Kidney glomerular epithelial cell (primary cell): ENCODE data around the gene HNRNPL.
"Not testable (repeated sequence)": the region's sequence is repeated elsewhere in the genome, so short reads cannot be mapped to it uniquely, and the experiment has no call there.

Experiments
- DNase-seq: peaks from one replicate; lab custom pipeline; 2025; lab: John Stamatoyannopoulos, UW

The HNRNPL gene

DNA sequence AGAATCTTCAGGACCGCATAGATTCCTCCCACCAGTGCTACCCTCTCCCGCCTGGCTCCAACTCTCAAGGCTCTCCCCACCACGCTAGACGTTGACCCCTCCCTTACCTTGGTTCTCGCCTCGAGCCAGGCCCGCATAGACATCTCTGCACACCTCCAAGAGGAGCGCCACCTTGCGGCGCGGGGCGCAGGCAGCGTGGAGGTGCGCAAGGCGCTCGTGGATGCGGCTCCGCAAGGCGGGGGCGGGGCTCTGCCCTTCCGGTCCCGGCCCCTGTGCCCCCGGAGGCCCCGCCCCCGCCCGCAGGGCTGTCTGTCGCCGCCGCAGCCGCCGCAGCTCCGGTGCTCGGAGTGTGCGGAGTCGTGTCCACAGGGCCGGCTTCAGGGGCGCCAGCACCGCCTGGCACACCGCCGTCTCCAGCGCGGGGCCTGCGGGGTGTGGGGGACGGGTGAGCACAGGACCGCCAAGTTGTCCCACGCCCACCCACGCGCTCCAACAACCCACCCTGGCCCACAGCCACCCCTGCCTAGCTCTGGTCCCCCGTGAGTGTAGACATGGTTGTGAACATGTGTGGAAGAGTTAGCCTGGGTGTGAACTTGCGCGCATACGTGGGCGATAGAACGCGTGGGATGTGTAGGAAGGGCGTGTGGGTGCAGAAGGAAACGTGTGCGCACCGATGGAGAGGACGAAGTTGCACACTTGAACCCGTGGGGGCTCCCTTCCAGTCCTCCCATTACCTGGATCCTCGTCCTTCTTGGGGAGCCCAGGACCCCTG is 20.2 kb upstream of the HNRNPL start:
- peak; percentile 65 for DNase-seq

DNA sequence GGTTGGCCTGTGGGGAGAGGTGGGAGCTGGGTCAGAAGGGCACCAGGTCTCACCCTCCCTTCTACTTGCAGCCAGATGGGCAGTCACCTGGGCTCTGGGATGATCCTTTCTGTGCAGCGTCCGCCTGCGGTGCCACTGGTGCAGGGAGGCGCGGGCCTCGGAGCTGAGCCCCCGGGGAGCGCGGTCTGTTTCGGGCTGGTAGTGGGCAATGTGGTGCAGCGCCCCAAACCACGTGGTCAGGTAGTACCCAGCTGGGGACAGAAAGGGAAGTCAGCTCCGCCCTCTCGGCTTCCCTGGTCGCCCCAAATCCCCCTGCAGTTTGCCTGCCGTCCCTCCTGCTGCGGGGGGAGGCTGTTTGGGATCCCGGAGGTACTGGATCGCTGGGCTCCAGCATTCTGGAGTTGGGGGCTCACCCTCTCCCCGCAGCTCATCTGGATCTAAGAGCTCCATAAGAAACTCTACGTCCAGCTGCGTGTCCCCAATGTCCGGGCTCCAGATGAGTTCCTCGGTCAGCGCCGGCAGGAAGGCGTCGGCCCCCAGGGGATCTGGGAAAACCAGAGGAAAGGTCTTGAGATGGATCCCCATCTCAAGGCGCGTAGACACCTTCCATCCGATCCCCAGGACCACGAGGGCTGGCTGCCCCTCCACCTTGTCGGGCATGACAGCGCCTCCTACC is 19.5 kb upstream of the HNRNPL start:
- DNase-seq = no peak

DNA sequence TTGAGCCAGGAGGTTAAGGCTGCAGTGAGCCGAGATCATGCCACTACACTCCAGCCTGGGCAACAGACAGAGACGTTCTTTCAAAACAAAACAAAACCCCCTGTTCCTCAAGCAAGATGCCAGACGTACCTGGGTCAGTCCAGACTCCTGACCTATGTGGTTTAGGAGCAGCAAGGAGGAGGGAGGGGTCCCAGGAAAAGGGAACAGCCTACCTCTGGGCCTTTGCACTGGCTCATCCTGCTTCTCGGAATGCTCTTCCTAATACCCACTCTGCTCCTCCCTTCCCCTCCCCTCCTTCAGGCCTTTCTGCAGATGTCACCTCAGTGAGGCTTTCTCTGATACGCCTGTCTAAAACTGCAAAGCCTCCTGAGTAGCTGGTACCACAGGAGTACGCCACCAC is 18.8 kb upstream of the HNRNPL start:
- no peak for DNase-seq

DNA sequence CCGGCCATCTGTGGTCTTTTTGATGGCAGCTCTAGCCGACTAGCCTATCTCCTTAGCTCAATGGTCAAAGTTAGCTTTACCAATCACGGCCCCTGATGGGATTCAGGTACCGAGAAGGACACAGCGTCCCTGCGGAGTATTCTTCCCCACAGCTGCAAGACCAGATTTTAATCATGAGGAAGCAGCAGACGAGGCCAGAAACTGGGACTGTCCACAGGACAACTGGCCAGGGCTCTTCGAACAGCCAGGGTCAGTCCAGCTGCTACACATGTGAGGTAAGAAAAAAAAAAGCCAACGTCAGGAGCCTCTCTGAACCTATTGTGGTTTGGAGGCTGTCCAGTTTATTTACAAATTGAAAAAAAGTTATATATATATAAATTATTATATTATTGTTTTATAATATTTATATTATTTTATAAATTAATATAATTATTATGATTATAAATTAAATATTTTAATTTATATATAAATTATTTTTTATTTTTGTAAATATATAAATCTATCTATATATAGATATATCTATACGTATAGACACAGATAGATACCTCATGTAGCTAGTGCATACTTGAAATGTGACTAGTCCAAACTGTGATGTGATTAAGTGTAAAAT is 17.5 kb upstream of the HNRNPL start:
- no peak for DNase-seq

DNA sequence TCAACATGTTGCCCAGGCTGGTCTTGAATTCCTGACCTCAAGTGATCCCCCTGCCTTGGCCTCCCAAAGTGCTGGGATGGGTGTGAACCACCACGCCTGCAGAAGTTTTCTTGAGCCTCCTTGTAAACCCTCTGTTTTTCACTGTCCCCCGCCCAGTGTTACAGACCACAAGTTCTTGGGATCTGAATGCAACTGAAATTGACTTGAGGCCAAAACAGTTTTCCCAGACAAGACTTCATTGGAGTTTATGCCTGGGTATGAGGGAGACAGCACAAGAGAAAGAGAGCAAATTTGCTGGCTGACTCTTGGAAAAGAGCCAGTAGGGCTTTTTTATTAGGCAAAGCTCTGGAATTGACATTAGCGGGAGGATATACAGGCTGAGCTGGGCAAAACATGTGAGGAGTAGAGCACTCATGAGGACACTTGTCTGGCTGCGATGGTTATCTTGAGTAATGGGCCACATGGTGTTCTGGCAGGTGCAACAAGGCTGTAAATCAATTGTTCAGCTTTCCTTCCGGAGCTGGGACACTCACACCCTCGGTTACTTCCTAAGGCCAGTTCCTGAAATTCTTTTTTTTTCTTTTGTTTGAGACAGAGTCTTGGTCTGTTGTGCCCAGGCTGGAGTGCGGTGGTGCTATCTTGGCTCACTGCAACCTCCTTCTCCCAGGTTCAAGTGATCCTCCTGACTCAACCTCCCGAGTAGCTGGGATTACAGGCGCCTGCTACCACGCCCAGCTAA is 12.7 kb upstream of the HNRNPL start:
- no peak for DNase-seq

DNA sequence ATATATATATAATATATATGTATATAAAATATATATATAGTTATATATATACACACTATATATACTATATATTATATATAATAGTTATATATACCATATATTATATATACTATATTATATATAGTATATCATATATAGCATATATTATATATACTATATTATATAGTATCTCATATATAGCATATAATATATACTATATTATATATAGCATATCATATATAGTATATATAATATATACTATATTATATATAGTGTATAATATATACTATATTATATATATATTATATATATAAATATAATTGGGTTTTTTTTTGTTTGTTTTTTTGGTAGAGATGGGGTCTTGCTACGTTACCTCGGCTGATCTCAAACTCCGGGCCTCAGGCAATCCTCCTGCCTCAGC is 11.6 kb upstream of the HNRNPL start:
- DNase-seq = no peak

DNA sequence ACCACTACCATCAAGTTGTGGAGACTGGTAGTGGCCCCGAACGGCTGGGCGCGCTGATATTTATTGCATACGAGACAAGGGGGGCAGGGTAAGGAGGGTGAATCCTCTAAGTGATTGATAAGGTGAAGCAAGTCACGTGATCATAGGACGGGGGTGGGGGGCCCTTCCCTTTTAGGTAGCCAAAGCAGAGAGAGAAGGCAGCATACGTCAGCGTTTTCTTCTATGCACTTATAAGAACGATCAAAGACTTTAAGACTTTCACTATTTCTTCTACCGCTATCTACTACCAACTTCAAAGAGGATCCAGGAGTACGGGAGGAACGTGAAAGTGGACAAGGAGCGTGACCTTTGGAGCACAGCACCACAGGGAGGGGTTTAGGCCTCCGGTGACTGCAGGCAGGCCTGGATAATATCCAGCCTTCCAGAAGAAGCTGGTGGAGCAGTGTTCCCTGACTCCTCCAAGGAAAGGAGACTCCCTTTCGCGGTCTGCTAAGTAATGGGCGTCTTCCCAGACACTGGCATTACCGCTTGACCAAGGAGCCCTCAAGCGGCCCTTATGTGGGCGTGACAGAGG is 9.9 kb upstream of the HNRNPL start:
- DNase-seq = not testable (repeated sequence)

DNA sequence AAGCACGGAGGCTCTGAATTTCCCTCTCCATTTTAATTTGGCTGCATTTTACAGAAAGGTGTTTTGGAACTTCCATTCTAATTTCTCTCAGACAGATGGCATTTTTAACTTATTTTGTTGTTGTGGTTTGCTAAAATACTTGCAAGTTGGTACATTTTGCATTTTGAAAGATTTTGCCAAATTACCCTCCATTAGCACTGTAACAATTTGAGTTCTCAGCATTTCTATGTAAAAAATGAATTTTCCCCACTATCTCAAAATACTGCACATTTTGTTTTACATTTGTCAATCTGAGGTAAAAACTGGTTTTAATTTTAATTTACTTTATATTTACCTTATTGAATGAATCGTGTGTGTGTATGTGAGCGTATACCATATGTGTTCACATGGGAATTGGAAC is 7.0 kb upstream of the HNRNPL start:
- no peak for DNase-seq

DNA sequence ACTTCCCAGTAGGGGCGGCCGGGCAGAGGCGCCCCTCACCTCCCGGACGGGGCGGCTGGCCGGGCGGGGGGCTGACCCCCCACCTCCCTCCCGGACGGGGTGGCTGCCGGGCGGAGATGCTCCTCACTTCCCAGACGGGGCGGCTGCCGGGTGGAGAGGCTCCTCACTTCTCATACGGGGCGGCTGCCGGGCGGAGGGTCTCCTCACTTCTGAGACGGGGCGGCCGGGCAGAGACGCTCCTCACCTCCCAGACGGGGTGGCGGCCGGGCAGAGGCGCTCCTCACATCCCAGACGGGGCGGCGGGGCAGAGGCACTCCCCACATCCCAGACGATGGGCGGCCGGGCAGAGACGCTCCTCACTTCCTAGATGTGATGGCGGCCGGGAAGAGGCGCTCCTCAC is 6.0 kb upstream of the HNRNPL start:
- DNase-seq = not testable (repeated sequence)

DNA sequence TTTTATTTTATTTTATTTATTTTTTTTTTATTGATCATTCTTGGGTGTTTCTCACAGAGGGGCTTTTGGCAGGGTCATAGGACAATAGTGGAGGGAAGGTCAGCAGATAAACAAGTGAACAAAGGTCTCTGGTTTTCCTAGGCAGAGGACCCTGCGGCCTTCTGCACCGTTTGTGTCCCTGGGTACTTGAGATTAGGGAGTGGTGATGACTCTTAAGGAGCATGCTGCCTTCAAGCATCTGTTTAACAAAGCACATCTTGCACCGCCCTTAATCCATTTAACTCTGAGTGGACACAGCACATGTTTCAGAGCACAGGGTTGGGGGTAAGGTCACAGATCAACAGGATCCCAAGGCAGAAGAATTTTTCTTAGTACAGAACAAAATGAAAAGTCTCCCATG is 5.2 kb upstream of the HNRNPL start:
- DNase-seq = not testable (repeated sequence)

DNA sequence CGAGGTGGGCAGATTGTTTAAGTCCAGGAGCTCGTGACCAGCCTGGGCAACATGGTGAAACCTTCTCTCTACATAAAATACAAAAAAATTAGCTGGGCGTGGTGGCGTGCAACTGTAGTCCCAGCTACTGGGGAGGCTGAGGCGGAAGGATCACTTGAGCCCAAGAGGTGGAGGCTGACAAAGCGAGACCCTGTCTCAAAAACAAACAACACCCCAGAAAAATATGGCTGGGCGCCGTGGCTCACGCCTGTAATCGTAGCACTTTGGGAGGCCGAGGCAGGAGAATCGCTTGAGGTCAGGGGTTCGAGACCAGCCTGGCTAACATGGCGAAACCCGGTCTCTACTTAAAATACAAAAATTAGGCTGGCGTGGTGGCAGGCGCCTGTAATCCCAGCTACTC is 3.4 kb upstream of the HNRNPL start:
- no peak for DNase-seq

DNA sequence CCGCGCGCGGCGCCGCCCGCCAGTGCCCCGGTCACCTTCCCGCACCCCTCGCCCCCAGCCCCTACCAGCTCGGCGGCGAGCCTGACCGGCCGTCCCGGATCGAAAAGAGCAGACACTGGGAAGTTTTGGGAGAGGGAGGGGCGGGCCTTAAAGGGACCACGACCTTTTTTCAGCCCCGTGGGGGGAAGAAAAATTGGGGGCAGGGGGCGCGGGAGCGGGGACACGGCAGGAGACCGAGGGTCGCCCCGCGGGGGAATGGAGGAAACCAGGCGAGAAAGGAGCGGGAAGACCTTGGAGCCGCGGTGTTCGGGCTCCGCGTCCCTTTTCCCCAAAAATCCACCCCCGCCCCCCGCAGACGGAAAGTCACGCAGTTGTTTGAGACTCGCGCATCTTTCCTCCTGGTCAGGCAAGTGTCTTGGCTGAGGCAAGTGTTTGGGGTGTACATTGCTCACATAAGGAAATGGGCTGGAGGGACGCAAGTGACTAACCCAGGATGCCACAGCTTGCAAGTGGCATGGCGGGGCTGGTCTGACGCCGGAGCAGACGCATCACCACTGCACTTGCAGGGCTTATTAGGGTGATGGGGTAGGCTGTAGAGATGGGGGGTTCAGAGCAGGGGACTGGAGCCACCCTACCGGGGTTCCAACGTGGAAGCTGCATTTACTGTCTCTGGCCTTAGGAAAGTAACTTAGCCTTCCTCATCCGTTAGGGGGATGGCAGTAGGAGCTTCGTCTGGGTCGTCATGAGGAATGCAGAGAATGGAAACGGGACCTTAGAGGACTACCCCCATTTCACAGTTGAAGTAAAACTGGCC is 2.7 kb upstream of the HNRNPL start:
- peak; percentile 27 for DNase-seq

DNA sequence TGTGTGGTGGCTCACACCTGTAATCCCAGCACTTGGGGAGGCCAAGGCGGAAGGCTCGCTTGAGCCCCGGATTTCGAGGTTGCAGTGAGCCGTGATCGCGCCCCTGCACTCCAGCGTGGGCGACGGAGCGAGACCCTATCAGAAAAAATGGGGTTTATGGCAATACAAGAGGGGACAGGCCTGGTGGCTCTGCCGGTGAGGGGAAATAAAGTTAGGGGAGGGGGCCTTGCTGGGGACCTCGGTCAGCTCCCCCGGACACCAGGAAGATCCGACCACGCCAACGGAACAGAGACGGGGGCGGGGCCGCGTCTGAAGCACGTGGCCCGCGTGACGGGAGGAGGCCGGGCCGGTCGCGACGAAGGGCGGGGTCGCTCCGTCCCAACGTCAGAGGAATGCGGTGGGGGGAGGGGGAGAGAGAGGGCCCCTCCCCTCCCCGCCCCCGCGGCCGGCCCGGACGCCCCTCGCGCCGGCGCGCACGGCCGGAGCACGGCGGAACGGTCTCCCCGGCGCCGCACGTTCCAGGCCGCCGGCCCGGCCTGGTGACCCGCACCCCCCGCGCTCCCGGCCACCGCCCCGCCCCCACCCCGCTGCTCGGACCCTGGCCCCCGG is 1.9 kb upstream of the HNRNPL start:
- peak; percentile 51 for DNase-seq

DNA sequence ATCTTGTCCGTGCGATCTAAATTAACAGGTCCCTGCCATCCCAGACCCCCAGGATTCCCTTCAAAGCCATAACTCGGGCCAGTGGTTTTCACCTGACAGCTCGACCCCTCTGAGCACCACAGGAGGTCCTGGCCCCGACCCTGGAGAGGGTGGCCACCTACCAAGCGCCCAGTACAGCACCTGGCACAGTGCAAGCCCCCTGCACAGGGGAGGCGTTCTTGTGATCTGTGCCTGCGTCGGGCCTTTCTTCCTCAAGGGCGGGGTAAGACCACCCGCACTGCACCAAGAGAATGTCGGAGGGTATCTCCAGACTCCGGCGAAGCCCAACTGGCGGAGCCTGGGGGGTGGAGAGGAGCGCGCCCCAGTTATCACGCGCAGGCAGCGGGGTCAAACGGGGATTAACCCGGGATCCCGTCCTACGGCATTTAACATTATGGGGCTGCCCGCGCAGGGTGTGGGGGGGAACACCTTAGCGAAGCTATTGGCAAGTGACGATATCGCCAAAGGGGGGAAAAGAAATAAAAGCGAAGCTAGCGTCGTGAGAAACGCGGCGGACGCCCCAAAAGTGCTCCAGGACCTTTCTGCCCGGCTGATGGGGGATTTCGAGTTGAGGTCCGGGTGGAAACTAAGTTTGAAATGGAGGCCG is 1.3 kb upstream of the HNRNPL start:
- DNase-seq = no peak

DNA sequence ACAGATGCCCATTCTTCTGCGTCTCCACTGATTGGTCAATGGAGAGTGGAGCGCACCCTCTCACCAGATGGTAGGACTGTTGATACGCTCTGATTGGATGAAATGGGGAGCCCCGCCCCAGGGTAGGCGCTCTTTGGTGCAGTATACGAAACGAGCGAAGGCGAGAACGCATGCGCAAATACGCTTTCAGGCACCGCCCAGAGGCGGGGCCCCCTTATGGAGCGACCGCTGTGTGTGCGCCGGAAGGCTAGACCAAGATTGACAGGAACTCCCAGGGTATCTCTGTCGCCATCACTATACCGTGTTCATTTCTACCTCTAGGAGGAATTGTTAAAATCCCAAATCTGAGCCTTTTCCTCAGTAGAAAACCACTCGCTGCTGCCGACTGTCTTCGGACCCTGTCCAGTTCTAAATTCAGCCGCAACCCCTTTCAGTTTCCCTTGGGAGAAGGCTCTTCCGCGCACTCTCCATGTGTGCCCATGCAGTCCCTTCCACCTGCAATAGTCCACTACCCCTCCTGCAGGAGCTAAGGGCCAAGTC is 720 bp upstream of the HNRNPL start:
- peak; percentile 100 for DNase-seq

DNA sequence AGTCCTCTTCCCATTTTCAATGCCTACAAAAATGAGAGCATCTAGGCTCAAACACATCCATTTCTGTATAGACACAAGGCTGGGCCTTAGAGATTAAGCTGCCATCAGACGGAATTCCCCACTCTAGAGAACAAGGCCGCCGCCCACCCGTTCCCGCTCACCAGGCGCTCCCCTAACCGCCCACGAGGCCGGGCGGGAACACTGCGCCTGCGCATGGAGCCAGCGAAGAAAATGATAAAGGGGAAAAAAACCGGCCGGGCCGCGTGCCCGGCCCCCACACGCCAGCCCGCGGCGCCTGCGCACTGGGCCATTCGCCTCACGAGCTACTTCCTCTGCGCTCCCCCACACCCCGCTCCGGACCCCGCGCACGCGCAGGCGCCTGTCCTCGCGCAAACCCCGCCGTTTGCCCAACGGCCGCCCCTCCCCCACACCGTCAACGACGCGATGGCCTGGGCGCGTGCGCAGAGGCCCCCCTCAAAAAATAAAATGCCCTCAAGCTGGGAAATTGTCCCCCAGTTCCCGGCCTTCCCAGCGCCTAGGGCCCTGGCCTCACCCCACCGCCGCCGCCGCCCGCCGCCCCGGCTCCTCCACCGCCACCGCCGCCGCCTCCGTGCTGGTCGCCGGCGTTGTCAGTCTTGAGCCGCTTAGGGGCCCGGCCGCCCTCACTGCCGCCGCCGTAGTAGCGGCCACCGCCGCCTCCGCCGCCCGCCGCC is 483 bp downstream of the HNRNPL start:
- peak; percentile 86 for DNase-seq

DNA sequence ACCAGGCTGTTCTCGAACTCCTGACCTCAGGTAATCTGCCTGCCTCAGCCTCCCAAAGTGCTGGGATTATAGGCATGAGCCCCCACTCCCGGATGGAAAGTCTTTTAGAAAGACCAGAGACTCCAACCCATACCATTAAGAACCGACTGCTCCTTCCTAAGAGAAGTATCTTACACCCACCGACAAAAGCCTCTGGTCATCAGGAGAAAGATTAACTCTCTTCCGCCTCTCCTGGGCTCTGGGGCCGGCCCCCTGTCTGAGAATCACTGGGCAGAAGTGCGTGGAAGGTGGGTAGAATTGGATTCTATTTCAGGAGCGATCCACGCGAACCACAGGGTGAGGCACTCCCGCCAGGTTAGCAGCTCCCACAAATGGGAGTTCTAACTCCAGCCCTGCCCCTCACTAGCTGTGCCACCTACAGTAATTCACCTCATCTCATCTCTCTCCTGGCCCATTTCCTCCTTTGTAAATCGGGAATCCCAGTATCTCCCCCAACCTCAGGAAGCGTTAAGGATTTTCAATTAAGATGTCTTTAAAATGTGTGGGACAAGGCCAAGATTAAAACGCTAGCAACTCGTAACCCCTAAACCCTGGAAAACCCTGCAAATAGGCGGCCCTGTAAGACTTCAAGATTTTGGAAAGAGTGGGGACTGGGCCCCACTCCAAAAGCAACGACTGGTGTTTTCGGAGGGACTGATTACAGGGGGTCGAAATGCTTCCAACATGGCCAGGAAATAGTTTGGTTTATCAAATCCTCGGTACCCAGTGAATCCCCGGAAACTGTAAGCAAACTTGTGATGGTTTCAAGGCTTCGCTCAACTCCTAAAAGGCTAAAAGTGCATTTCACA is 1.3 kb downstream of the HNRNPL start:
- peak; percentile 25 for DNase-seq

DNA sequence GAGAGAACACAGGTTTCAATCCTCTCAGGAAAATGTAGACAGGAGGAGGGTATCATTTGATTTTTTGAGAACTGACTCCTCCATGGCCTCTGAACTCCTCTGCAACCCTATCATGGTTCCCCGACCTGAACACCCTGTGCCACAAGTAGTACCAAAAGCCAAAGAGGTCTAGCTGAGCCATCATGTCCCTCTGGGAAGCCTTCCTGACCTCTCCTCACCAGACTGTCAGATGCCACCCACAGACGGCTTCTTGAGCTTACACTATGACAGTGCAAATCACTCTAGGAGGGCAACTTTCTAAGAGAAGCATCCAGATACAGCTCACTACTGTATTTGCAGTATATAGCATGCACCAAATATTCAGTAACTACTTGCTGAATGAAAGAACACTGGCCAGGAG is 3.7 kb downstream of the HNRNPL start:
- no peak for DNase-seq
